Endothelial cell of umbilical vein (primary cell): ENCODE data around the gene SCLY.

Experiments
- CTCF ChIP-seq, 2 donors: IDR thresholded peaks; 1 replicate in 1 of 2; 2 replicates in 1 of 2; pipeline ENCODE4 v1.5.1; 2011; ENCODE audit warnings: low read length in 2 of 2, mild to moderate bottlenecking in 2 of 2, moderate library complexity in 2 of 2, control low read depth in 1 of 2, inconsistent platforms in 1 of 2, low read depth in 1 of 2; ENCODE audit not compliant: insufficient read depth in 1 of 2; ENCODE audit errors: extremely low read depth in 1 of 2
- MAX ChIP-seq: IDR thresholded peaks from 2 replicates; pipeline ENCODE4 v1.6.1; 2011; ENCODE audit not compliant: insufficient read depth, insufficient read length
- POLR2A ChIP-seq: IDR thresholded peaks from 2 replicates; pipeline ENCODE4 v1.6.1; 2012; ENCODE audit warnings: low read depth, mild to moderate bottlenecking, control low read depth, low read length

GRCh38 chr2:238085899-238086298, 25.1 kb downstream of the SCLY start:
- TF ChIP-seq CTCF (IDR thresholded peaks at IDR 0.05; ENCODE audit: extremely low read depth in 1 of 2, insufficient read depth in 1 of 2, low read depth in 1 of 2, low read length in 2 of 2), result no peak
- TF ChIP-seq MAX, result no peak
- no peak for TF ChIP-seq POLR2A
